SH-SY5Y (cell line): ENCODE measurements around the gene NKD2.

ENCODE experiments used
- GATA2 ChIP-seq: IDR thresholded peaks from 2 replicates; pipeline ENCODE4 v1.6.1; 2011; ENCODE audit warnings: mild to moderate bottlenecking, low read depth, low read length
- GATA3 ChIP-seq: IDR thresholded peaks from 2 replicates; pipeline ENCODE4 v1.6.1; 2011; ENCODE audit warnings: low read depth, mild to moderate bottlenecking, low read length, moderate library complexity

GRCh38 chr5:1056611-1057484 is 48.2 kb downstream of the NKD2 start:
- TF ChIP-seq GATA3, result no peak
- TF ChIP-seq GATA2, result no peak
